H9 (cell line): Measurements from ENCODE around the gene ARL13B. TPM values are rescaled to one million over a fixed set of nuclear protein-coding genes. Genes with fewer than 3 reads are reported as not detected.

Experiments
- DNase-seq: peaks from one replicate; pipeline ENCODE4 v3.0.0-alpha.2; 2017
- H2AFZ ChIP-seq: one replicate; pipeline ENCODE4 v1.6.1; 2013; ENCODE audit warnings: mild to moderate bottlenecking, low read length, control low read depth, moderate library complexity
- H2AK5ac ChIP-seq: 2 replicates; pipeline ENCODE4 v1.6.1; 2013; ENCODE audit warnings: low read length, control low read depth, mixed read lengths; ENCODE audit not compliant: insufficient read length
- H2BK120ac ChIP-seq: one replicate; pipeline ENCODE4 v1.6.1; 2013; ENCODE audit warnings: low read depth, mild to moderate bottlenecking, low read length, control low read depth, inconsistent platforms; ENCODE audit not compliant: poor library complexity, severe bottlenecking
- H2BK12ac ChIP-seq: 2 replicates; pipeline ENCODE4 v1.6.1; 2013; ENCODE audit warnings: low read length, control low read depth, mixed read lengths, low read depth; ENCODE audit not compliant: insufficient read length
- H2BK15ac ChIP-seq: 2 replicates; pipeline ENCODE4 v1.6.1; 2013; ENCODE audit warnings: low read depth, low read length, control low read depth
- H2BK20ac ChIP-seq: one replicate; pipeline ENCODE4 v1.6.1; 2013; ENCODE audit warnings: low read depth, mild to moderate bottlenecking, low read length, control low read depth, inconsistent platforms; ENCODE audit not compliant: poor library complexity, severe bottlenecking
- H2BK5ac ChIP-seq: 2 replicates; pipeline ENCODE4 v1.6.1; 2013; ENCODE audit warnings: low read length, control low read depth, mixed read lengths; ENCODE audit not compliant: insufficient read length
- H3K14ac ChIP-seq: 2 replicates; pipeline ENCODE4 v1.6.1; 2013; ENCODE audit warnings: low read length, control low read depth; ENCODE audit not compliant: insufficient read depth
- H3K18ac ChIP-seq: 2 replicates; pipeline ENCODE4 v1.6.1; 2013; ENCODE audit warnings: low read depth, mild to moderate bottlenecking, mixed read lengths, low read length, control low read depth; ENCODE audit not compliant: insufficient read length
- H3K23ac ChIP-seq: 2 replicates; pipeline ENCODE4 v1.6.1; 2013; ENCODE audit warnings: low read length, control low read depth, mixed read lengths, low read depth; ENCODE audit not compliant: insufficient read length
- H3K23me2 ChIP-seq: 2 replicates; pipeline ENCODE4 v1.6.1; 2013; ENCODE audit warnings: low read depth, mild to moderate bottlenecking, mixed read lengths, low read length, control low read depth; ENCODE audit not compliant: insufficient read length, poor library complexity, severe bottlenecking
- H3K27ac ChIP-seq: 2 replicates; pipeline ENCODE4 v1.5.1; 2013; ENCODE audit warnings: low read length, control low read depth, mixed read lengths, low read depth; ENCODE audit not compliant: insufficient read length
- H3K27me3 ChIP-seq: 2 replicates; pipeline ENCODE4 v1.6.1; 2013; ENCODE audit warnings: low read length, control low read depth, inconsistent platforms; ENCODE audit not compliant: insufficient read depth
- H3K4ac ChIP-seq: 2 replicates; pipeline ENCODE4 v1.6.1; 2013; ENCODE audit warnings: low read depth, mild to moderate bottlenecking, control low read depth, inconsistent platforms, low read length, moderate library complexity
- H3K4me1 ChIP-seq: 2 replicates; pipeline ENCODE4 v1.6.1; 2013; ENCODE audit warnings: low read length, control low read depth, inconsistent platforms; ENCODE audit not compliant: insufficient read depth
- H3K4me2 ChIP-seq: 2 replicates; pipeline ENCODE4 v1.6.1; 2013; ENCODE audit warnings: low read length, control low read depth, mixed read lengths; ENCODE audit not compliant: insufficient read length, insufficient read depth
- H3K56ac ChIP-seq: 2 replicates; pipeline ENCODE4 v1.6.1; 2013; ENCODE audit warnings: low read depth, mild to moderate bottlenecking, mixed read lengths, low read length, control low read depth; ENCODE audit not compliant: insufficient read length
- H3K79me1 ChIP-seq: 2 replicates; pipeline ENCODE4 v1.6.1; 2013; ENCODE audit warnings: low read depth, mild to moderate bottlenecking, moderate library complexity, low read length, control low read depth, inconsistent platforms; ENCODE audit not compliant: insufficient read depth, poor library complexity, severe bottlenecking
- H3K79me2 ChIP-seq: 2 replicates; pipeline ENCODE4 v1.6.1; 2013; ENCODE audit warnings: low read length, control low read depth, inconsistent platforms; ENCODE audit not compliant: insufficient read depth
- H3K9ac ChIP-seq: 2 replicates; pipeline ENCODE4 v1.6.1; 2013; ENCODE audit warnings: low read length, control low read depth, mixed read lengths; ENCODE audit not compliant: insufficient read length; ENCODE audit errors: extremely low read depth
- H3K9me3 ChIP-seq: one replicate; pipeline ENCODE4 v1.6.1; 2013; ENCODE audit warnings: low read depth, low read length, inconsistent platforms; ENCODE audit not compliant: control insufficient read depth
- H3T11ph ChIP-seq: one replicate; pipeline ENCODE4 v1.6.1; 2013; ENCODE audit warnings: mild to moderate bottlenecking, low read length, control low read depth, inconsistent platforms
- H4K20me1 ChIP-seq: one replicate; pipeline ENCODE4 v1.6.1; 2013; ENCODE audit not compliant: control insufficient read depth, insufficient read length, insufficient read depth
- H4K5ac ChIP-seq: 2 replicates; pipeline ENCODE4 v1.6.1; 2013; ENCODE audit warnings: low read depth, mild to moderate bottlenecking, mixed read lengths, low read length, control low read depth; ENCODE audit not compliant: insufficient read length
- H4K8ac ChIP-seq: replicated peaks from 2 replicates; pipeline ENCODE4 v1.6.1; 2013; ENCODE audit warnings: low read length, control low read depth, mixed read lengths, low read depth; ENCODE audit not compliant: insufficient read length
- H4K91ac ChIP-seq: 2 replicates; pipeline ENCODE4 v1.6.1; 2013; ENCODE audit warnings: low read depth, mild to moderate bottlenecking, moderate library complexity, mixed read lengths, low read length, control low read depth; ENCODE audit not compliant: insufficient read length
- H3K27ac Mint-ChIP-seq, 3 experiments: 2 replicates in 2 of 3; 3 replicates in 1 of 3; pipeline ENCODE4 v1.8.0; 2020 to 2021; ENCODE audit warnings: mixed read lengths in 3 of 3, mild to moderate bottlenecking in 1 of 3, moderate library complexity in 1 of 3
- H3K27me3 Mint-ChIP-seq: 2 replicates; pipeline ENCODE4 v1.8.0; 2021; ENCODE audit warnings: low read depth, mild to moderate bottlenecking, moderate library complexity, mixed read lengths
- H3K36me3 Mint-ChIP-seq, 3 experiments: 2 replicates in 2 of 3; 3 replicates in 1 of 3; pipeline ENCODE4 v1.8.0; 2020 to 2021; ENCODE audit warnings: low read depth in 3 of 3, mixed read lengths in 3 of 3; ENCODE audit not compliant: insufficient read depth in 1 of 3
- H3K4me1 Mint-ChIP-seq, 2 experiments: 2 replicates each; pipeline ENCODE4 v1.8.0; 2020; ENCODE audit warnings: mixed read lengths in 2 of 2
- H3K4me3 Mint-ChIP-seq, 2 experiments: 2 replicates in 1 of 2; 3 replicates in 1 of 2; pipeline ENCODE4 v1.8.0; 2020 to 2021; ENCODE audit warnings: mild to moderate bottlenecking in 2 of 2, mixed read lengths in 2 of 2, moderate library complexity in 1 of 2
- H3K9me3 Mint-ChIP-seq, 2 experiments: 2 replicates in 1 of 2; 3 replicates in 1 of 2; pipeline ENCODE4 v1.8.0; 2020; ENCODE audit warnings: mild to moderate bottlenecking in 2 of 2, mixed read lengths in 2 of 2, moderate library complexity in 1 of 2
- WGBS: extraction: QIAGEN DNeasy Blood & Tissue Kit; methylation state at CpG from one replicate; pipeline ENCODE4 v1.1.7; 2013; ENCODE audit warnings: missing lambda C conversion rate, low lambda C conversion rate, mixed read lengths; ENCODE audit not compliant: insufficient read length; ENCODE audit errors: extremely low coverage; 5-methylcytosine and 5-hydroxymethylcytosine counted together
- total RNA-seq: library from RNA; stranded (reverse); gene quantifications from 2 replicates; pipeline ENCODE4 v1.2.1, GENCODE V29; 2021
- TF ChIP-seq, protein P1 (sequence below): fragments of 200-600 bp; sonication (generic); conservative IDR thresholded peaks from 3 replicates; pipeline ENCODE4 v1.8.0; 2021; ENCODE audit warnings: antibody characterized with exemption, mild to moderate bottlenecking

The ARL13B gene
- total RNA-seq, 1 experiment from 2014 or later = 7.9 TPM

GRCh38 chr3:94065122-94065521 is 85.2 kb downstream of the ARL13B start:
- H3K4me2 ChIP-seq = no peak overlapping the region

More at GRCh38 chr3:94065122-94065521, 85.2 kb downstream of the ARL13B start:
- H2BK12ac ChIP-seq = no peak overlapping the region
- Mint-ChIP-seq H3K9me3 (peaks cover 0 to 2% of the 10 kb centered on the region in 2 experiments; a peak in 1 of 5 replicates), H3K27me3 (no peaks in the 10 kb centered on the region), H3K36me3 (peaks cover 8 to 15% (median 9%) of the 10 kb centered on the region in 3 experiments; a peak in 6 of 7 replicates), H3K4me1 (peaks cover 5 to 8% of the 10 kb centered on the region in 2 experiments), H3K27ac (no peak overlapping the region), H3K4me3 (no peak overlapping the region)
- H2BK20ac ChIP-seq = no peak overlapping the region
- no peaks in the 10 kb centered on the region for H3K9me3 ChIP-seq
- H3K79me2 ChIP-seq = no peaks in the 10 kb centered on the region; the same call in 1 of the 2 replicates
- H3T11ph ChIP-seq = no peak overlapping the region
- TF ChIP-seq, protein P1, sequence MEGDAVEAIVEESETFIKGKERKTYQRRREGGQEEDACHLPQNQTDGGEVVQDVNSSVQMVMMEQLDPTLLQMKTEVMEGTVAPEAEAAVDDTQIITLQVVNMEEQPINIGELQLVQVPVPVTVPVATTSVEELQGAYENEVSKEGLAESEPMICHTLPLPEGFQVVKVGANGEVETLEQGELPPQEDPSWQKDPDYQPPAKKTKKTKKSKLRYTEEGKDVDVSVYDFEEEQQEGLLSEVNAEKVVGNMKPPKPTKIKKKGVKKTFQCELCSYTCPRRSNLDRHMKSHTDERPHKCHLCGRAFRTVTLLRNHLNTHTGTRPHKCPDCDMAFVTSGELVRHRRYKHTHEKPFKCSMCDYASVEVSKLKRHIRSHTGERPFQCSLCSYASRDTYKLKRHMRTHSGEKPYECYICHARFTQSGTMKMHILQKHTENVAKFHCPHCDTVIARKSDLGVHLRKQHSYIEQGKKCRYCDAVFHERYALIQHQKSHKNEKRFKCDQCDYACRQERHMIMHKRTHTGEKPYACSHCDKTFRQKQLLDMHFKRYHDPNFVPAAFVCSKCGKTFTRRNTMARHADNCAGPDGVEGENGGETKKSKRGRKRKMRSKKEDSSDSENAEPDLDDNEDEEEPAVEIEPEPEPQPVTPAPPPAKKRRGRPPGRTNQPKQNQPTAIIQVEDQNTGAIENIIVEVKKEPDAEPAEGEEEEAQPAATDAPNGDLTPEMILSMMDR = no peak
- no peak overlapping the region for H2BK120ac ChIP-seq
- H3K79me1 ChIP-seq = peaks cover 4% of the 10 kb centered on the region
- no peak overlapping the region for H2BK15ac ChIP-seq
- no peak overlapping the region for H4K8ac ChIP-seq
- H3K9ac ChIP-seq = no peak overlapping the region
- H4K20me1 ChIP-seq = no peaks in the 10 kb centered on the region
- H3K18ac ChIP-seq = no peak overlapping the region
- H3K14ac ChIP-seq = no peak overlapping the region
- no peak for DNase-seq
- no peak overlapping the region for H4K5ac ChIP-seq
- no peak overlapping the region for H2AFZ ChIP-seq
- peaks cover 8% of the 10 kb centered on the region for H3K23me2 ChIP-seq
- H3K27ac ChIP-seq = no peak overlapping the region
- H3K27me3 ChIP-seq = no peaks in the 10 kb centered on the region
- no CpG with 5 or more reads among the region's 1 CpG for WGBS
- H2AK5ac ChIP-seq = no peak overlapping the region
- no peak overlapping the region for H4K91ac ChIP-seq
- no peak overlapping the region for H3K4ac ChIP-seq
- H2BK5ac ChIP-seq = no peak overlapping the region
- no peaks in the 10 kb centered on the region; the same call in none of the 2 replicates for H3K4me1 ChIP-seq
- no peak overlapping the region for H3K56ac ChIP-seq
- no peak overlapping the region for H3K23ac ChIP-seq
